NT2/D1 (cell line): Measurements from ENCODE around the gene ZNF337.
"Not testable (repeated sequence)": the region's sequence is repeated elsewhere in the genome, so short reads cannot be mapped to it uniquely, and the experiment has no call there.

ENCODE experiments used
- DNase-seq: peaks from one replicate; pipeline ENCODE4 v3.0.0-alpha.2; 2011; ENCODE audit warnings: low read depth, low spot score
- H3K27me3 ChIP-seq: 2 replicates; pipeline ENCODE4 v1.6.0; 2011; ENCODE audit warnings: mild to moderate bottlenecking; ENCODE audit not compliant: insufficient read length, insufficient read depth
- H3K36me3 ChIP-seq: 2 replicates; pipeline ENCODE4 v1.6.1; 2011; ENCODE audit warnings: mild to moderate bottlenecking, low read length, mixed read lengths; ENCODE audit not compliant: insufficient read depth, insufficient read length
- H3K4me1 ChIP-seq: 2 replicates; pipeline ENCODE4 v1.5.1; 2011; ENCODE audit not compliant: insufficient read depth, insufficient read length
- H3K4me3 ChIP-seq: 2 replicates; pipeline ENCODE4 v1.5.1; 2011; ENCODE audit warnings: low read depth; ENCODE audit not compliant: insufficient read length
- H3K9ac ChIP-seq: 2 replicates; pipeline ENCODE4 v1.6.0; 2011; ENCODE audit warnings: low read depth; ENCODE audit not compliant: insufficient read length
- H3K9me3 ChIP-seq: 2 replicates; pipeline ENCODE4 v1.5.1; 2011; ENCODE audit warnings: mild to moderate bottlenecking, low read length; ENCODE audit not compliant: insufficient read depth
- SUZ12 ChIP-seq: IDR thresholded peaks from 2 replicates; pipeline ENCODE4 v1.6.1; 2011; ENCODE audit not compliant: insufficient read length, insufficient read depth; ENCODE audit errors: extremely low read depth
- YY1 ChIP-seq: IDR thresholded peaks from 2 replicates; pipeline ENCODE4 v1.6.1; 2011; ENCODE audit not compliant: insufficient read length, insufficient read depth
- ZNF274 ChIP-seq: IDR thresholded peaks from 2 replicates; pipeline ENCODE4 v1.6.1; 2011; ENCODE audit warnings: mild to moderate bottlenecking, low read depth, low read length

Gene ZNF337

GRCh38 chr20:25733903-25734302, 37.2 kb upstream of the ZNF337 start:
- TF ChIP-seq YY1 (no peak), SUZ12 (no peak), ZNF274 (no peak)
- H3K4me3 ChIP-seq = no peak overlapping the region
- DNase-seq = no peak
- no peaks in the 10 kb centered on the region for H3K27me3 ChIP-seq
- no peaks in the 10 kb centered on the region for H3K4me1 ChIP-seq
- H3K9me3 ChIP-seq = no peaks in the 10 kb centered on the region
- H3K36me3 ChIP-seq = no peaks in the 10 kb centered on the region
- H3K9ac ChIP-seq = no peak overlapping the region

DNA sequence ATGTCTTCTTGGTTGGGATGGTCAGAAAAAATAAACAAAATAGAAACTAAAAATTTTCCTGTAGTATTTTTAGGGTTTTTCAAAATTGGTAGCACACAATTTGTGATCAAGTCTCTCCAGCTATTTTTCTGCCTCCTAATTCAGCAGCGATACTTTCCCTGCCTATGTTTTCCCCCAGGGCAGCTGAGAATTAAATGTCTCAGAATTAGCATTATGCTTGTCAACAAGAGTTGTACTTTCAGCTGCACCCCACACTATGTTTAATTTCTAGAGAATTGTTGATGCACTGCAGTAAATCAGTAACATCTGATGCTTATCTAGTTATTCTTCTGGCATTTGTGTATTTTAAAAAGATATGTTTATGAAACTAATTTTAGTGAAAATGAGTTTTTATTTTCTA, 34.2 kb upstream of the ZNF337 start:
- Histone ChIP-seq H3K9ac (no peak overlapping the region), H3K4me3 (no peak overlapping the region), H3K4me1 (no peaks in the 10 kb centered on the region), H3K36me3 (no peaks in the 10 kb centered on the region), H3K9me3 (peaks cover 6% of the 10 kb centered on the region), H3K27me3 (no peaks in the 10 kb centered on the region)
- no peak for DNase-seq
- TF ChIP-seq SUZ12 (no peak), ZNF274 (no peak)

- no peaks in the 10 kb centered on the region for H3K36me3 ChIP-seq
- no peak overlapping the region for H3K9ac ChIP-seq
- no peak overlapping the region for H3K4me3 ChIP-seq
- H3K9me3 ChIP-seq = peaks cover 6% of the 10 kb centered on the region
- H3K27me3 ChIP-seq = no peaks in the 10 kb centered on the region
- DNase-seq = no peak
- no peaks in the 10 kb centered on the region for H3K4me1 ChIP-seq
- TF ChIP-seq ZNF274 (no peak), SUZ12 (no peak), YY1 (no peak)
These were observed 29.7 kb upstream of the ZNF337 start for GRCh38 chr20:25726357-25726756.

DNA sequence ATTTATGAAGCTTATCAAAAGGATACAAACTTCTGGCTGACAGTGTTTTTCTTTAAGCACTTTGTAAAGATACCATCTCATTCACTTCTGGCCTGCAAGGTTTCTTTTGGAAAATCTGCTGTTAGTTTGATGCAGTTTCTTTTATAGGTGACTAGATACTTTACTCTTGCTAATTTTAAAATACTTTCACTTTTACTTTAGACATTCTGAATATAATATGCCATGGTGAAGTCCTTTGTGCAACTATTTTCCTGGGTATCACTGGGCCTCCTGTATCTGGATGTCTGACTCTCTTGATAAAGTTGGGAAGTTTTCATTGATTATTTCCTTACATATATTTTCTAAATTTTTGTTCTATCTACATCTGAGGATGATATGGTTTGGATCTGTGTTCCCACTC, 29.0 kb upstream of the ZNF337 start:
- no peak for DNase-seq
- Histone ChIP-seq H3K27me3 (no peaks in the 10 kb centered on the region), H3K36me3 (no peaks in the 10 kb centered on the region), H3K9ac (no peak overlapping the region), H3K4me1 (no peaks in the 10 kb centered on the region), H3K9me3 (peaks cover 6% of the 10 kb centered on the region), H3K4me3 (no peak overlapping the region)
- TF ChIP-seq SUZ12 (no peak), ZNF274 (no peak), YY1 (no peak)

- Histone ChIP-seq H3K27me3 (no peaks in the 10 kb centered on the region), H3K4me3 (no peak overlapping the region), H3K36me3 (no peaks in the 10 kb centered on the region), H3K9me3 (peaks cover 6% of the 10 kb centered on the region), H3K9ac (no peak overlapping the region), H3K4me1 (peaks cover 4% of the 10 kb centered on the region)
- TF ChIP-seq SUZ12 = no peak
- TF ChIP-seq ZNF274 = no peak
- no peak for TF ChIP-seq YY1
- DNase-seq = no peak
These were observed 27.3 kb upstream of the ZNF337 start for GRCh38 chr20:25723975-25724374.

DNA sequence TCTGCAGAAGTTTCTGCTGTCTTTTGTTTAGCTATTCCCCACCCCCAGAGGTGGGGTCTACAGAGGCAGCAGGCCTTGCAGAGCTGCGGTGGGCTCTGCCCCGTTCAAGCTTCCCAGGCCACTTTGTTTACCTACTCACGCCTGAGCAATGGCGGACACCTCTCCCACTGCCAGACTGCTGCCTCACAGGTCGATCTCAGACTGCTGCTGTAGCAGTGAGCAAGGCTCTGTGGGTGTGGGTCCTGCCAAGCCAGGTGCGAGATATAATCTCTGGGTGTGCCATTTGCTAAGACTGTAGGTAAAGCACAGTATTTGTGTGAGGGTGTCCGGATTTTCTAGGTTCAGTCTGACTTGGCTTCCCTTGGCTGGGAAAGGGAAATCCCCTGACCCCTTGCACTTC, 23.6 kb upstream of the ZNF337 start:
- Histone ChIP-seq H3K4me1 (peaks cover 4% of the 10 kb centered on the region), H3K27me3 (no peaks in the 10 kb centered on the region), H3K9ac (no peak overlapping the region), H3K36me3 (no peaks in the 10 kb centered on the region), H3K9me3 (no peaks in the 10 kb centered on the region), H3K4me3 (no peak overlapping the region)
- no peak for DNase-seq
- TF ChIP-seq YY1 = no peak
- no peak for TF ChIP-seq ZNF274

- not testable (repeated sequence) for H3K9ac ChIP-seq, H3K4me3 ChIP-seq, H3K36me3 ChIP-seq, H3K4me1 ChIP-seq, H3K27me3 ChIP-seq, H3K9me3 ChIP-seq, DNase-seq
These were observed 22.5 kb upstream of the ZNF337 start for GRCh38 chr20:25718896-25719809.
